GM20000 (cell line): Measurements from ENCODE around the gene IL23A.

Experiments
- DNase-seq: peaks from one replicate; pipeline ENCODE4 v3.0.0; 2012; ENCODE audit warnings: low spot score
- CTCF ChIP-seq: IDR thresholded peaks from 2 replicates; pipeline ENCODE4 v1.5.1; 2012; ENCODE audit warnings: mild to moderate bottlenecking, control low read depth; ENCODE audit errors: extremely low read depth, missing control alignments

Gene IL23A

DNA sequence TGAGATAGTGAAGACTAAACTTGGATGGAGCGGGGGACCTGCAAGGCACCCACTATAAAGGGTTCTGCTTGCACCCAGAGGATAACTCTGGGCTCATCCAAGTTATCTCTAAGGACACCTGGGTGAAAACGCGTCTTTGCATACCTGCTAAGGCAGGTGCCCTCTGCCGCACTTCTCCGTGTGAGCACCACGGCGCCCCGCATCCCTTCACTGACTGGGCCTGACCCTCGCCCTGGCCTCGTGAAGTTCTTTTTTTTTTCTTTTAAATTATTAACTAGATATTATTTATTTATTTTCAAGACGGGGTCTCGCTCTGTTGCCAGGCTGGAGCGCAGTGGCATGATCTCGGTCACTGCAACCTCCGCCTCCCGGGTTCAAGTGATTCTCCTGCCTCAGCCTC, 43.9 kb downstream of the IL23A start:
- TF ChIP-seq CTCF: no peak
- no peak for DNase-seq

GRCh38 chr12:56385873-56386272, 47.2 kb downstream of the IL23A start:
- no peak for DNase-seq
- no peak for TF ChIP-seq CTCF

DNA sequence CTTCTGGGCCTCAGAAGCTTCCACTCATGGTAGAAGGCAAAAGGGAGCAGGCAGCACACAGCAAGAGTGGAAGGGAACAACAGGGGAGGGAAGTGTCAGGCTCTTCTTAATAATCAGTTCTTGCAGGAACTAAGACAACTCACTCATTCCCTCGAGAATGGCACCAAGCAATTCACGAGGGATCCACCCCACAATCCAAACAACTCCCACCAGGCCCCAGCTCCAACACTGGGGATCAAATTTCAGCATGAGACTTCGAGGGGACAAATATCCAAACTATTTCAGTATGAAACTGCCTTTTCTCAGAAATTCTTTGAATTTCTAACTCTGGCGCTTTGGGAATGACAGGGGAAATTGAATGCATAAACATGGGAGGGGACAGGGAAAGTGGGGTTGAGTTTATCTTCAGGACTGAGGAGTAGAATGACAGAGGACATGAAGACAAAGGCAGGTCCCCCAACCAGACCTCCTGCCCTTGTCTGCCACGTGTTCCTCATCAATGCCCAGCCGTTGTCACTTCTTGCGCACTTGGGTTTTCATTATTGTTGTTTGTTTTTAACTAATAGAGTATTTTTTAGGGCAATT, 48.6 kb downstream of the IL23A start:
- no peak for DNase-seq
- TF ChIP-seq CTCF: no peak

DNA sequence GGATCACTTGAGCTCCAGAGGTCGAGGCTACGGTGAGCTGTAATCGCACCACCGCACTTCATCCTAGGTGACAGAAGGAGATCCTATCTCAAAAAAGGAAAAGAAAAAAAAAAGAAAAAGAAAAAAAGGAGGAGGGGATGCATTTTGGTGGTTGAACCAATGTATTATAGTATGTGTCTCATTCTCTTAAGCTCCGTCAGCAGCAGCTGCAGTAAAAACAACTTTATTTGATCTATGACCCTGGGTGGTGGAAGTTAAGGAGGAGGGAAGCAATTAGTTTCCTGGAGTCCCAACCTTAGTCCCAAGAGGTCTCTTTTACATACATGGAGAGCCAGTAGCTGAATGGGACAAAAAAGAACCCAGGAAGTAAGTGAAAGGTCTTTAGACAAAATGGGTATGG, 50.7 kb downstream of the IL23A start:
- TF ChIP-seq CTCF: no peak
- no peak for DNase-seq
